Measurements from ENCODE around the gene TGFBR1.

The TGFBR1 gene

DNA sequence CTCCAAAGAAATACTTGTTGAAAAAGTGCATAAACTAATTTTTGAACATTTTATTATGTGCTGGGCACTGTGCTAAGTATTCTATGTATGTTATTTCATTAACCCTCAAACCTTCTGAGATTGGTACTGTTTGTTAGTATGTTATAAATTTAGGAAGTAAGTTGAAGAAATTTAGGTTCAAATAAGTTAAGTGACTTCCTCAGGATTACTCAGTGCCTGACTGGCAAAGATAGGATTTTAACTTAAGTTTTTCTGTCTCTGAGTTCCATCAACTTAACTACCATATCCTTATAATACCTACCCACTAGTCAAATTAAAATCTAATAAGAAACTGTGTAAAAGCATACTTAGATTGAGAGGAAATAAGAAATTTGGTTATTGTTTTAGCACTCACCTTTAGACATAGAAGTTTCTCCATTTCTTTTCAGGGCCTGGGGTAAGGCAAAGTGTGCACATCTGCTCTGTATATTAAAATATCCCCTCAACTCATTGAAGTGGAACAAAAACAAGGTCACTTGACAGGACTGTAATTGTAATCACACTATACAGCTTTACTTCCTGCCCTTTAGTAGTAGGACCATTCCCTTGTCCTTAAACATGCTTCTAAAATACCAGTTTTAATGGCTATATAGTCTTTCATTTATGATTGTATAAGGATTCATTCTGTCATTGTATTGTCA is 15.2 kb downstream of the TGFBR1 start:
- no peak for TF ChIP-seq EP300 (IDR thresholded peaks at IDR 0.05; ENCODE audit: borderline replicate concordance)
- no peak for TF ChIP-seq FOXM1 (IDR thresholded peaks at IDR 0.05; ENCODE audit: borderline replicate concordance, low read depth)
- TF ChIP-seq, protein P1, sequence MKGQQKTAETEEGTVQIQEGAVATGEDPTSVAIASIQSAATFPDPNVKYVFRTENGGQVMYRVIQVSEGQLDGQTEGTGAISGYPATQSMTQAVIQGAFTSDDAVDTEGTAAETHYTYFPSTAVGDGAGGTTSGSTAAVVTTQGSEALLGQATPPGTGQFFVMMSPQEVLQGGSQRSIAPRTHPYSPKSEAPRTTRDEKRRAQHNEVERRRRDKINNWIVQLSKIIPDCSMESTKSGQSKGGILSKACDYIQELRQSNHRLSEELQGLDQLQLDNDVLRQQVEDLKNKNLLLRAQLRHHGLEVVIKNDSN (IDR thresholded peaks at IDR 0.05): no peak
- TF ChIP-seq CREB1 (IDR thresholded peaks at IDR 0.05; ENCODE audit: low read depth): no peak
- no peak for TF ChIP-seq EGR1 (IDR thresholded peaks at IDR 0.05)
- no peak for TF ChIP-seq TCF12 (IDR thresholded peaks at IDR 0.05; ENCODE audit: low read depth)
- TF ChIP-seq TAF1 (IDR thresholded peaks at IDR 0.05; ENCODE audit: low read depth): no peak
- TF ChIP-seq YY1 (IDR thresholded peaks at IDR 0.05; ENCODE audit: low read depth): no peak
- no peak for TF ChIP-seq CEBPB (IDR thresholded peaks at IDR 0.05)
- TF ChIP-seq TEAD4 (IDR thresholded peaks at IDR 0.05): no peak
- TF ChIP-seq, protein P2, sequence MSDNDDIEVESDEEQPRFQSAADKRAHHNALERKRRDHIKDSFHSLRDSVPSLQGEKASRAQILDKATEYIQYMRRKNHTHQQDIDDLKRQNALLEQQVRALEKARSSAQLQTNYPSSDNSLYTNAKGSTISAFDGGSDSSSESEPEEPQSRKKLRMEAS (IDR thresholded peaks at IDR 0.05): no peak
- TF ChIP-seq NFIC (IDR thresholded peaks at IDR 0.05): no peak
- no peak for TF ChIP-seq ZBTB7A (IDR thresholded peaks at IDR 0.05; ENCODE audit: low read depth)
- TF ChIP-seq, protein P3, sequence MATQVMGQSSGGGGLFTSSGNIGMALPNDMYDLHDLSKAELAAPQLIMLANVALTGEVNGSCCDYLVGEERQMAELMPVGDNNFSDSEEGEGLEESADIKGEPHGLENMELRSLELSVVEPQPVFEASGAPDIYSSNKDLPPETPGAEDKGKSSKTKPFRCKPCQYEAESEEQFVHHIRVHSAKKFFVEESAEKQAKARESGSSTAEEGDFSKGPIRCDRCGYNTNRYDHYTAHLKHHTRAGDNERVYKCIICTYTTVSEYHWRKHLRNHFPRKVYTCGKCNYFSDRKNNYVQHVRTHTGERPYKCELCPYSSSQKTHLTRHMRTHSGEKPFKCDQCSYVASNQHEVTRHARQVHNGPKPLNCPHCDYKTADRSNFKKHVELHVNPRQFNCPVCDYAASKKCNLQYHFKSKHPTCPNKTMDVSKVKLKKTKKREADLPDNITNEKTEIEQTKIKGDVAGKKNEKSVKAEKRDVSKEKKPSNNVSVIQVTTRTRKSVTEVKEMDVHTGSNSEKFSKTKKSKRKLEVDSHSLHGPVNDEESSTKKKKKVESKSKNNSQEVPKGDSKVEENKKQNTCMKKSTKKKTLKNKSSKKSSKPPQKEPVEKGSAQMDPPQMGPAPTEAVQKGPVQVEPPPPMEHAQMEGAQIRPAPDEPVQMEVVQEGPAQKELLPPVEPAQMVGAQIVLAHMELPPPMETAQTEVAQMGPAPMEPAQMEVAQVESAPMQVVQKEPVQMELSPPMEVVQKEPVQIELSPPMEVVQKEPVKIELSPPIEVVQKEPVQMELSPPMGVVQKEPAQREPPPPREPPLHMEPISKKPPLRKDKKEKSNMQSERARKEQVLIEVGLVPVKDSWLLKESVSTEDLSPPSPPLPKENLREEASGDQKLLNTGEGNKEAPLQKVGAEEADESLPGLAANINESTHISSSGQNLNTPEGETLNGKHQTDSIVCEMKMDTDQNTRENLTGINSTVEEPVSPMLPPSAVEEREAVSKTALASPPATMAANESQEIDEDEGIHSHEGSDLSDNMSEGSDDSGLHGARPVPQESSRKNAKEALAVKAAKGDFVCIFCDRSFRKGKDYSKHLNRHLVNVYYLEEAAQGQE (IDR thresholded peaks at IDR 0.05; ENCODE audit: low read depth): no peak
- no peak for TF ChIP-seq RAD21 (IDR thresholded peaks at IDR 0.05; ENCODE audit: low read depth)

DNA sequence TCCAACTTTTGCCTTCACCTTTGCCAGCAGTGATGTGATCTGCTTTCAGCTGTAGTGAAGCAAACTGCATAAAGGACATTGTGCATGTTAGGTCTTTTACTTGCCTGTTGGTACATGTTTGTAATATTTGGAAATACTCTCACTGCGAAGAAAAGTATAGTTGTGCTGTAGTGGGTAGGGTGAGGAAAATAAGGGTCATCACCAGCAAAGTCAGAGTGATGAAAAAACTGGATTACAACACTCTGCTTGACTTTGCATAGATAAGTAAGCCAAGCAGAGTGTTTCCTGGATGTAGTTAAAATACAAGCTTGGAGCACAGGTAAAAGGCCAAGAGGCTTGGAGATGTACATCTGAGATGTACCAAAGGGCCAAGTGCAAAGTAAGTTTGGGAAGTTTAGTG is 16.7 kb downstream of the TGFBR1 start:
- TF ChIP-seq EGR1 (IDR thresholded peaks at IDR 0.05) (no peak), TEAD4 (IDR thresholded peaks at IDR 0.05) (no peak), YY1 (IDR thresholded peaks at IDR 0.05; ENCODE audit: low read depth) (no peak), TAF1 (IDR thresholded peaks at IDR 0.05; ENCODE audit: low read depth) (no peak), RAD21 (IDR thresholded peaks at IDR 0.05; ENCODE audit: low read depth) (no peak), ZBTB7A (IDR thresholded peaks at IDR 0.05; ENCODE audit: low read depth) (no peak), NFIC (IDR thresholded peaks at IDR 0.05) (no peak), TCF12 (IDR thresholded peaks at IDR 0.05; ENCODE audit: low read depth) (no peak), CREB1 (IDR thresholded peaks at IDR 0.05; ENCODE audit: low read depth) (no peak), FOXM1 (IDR thresholded peaks at IDR 0.05; ENCODE audit: borderline replicate concordance, low read depth) (no peak)
- TF ChIP-seq, protein P3 (IDR thresholded peaks at IDR 0.05; ENCODE audit: low read depth): no peak
- TF ChIP-seq, protein P2 (IDR thresholded peaks at IDR 0.05): no peak

DNA sequence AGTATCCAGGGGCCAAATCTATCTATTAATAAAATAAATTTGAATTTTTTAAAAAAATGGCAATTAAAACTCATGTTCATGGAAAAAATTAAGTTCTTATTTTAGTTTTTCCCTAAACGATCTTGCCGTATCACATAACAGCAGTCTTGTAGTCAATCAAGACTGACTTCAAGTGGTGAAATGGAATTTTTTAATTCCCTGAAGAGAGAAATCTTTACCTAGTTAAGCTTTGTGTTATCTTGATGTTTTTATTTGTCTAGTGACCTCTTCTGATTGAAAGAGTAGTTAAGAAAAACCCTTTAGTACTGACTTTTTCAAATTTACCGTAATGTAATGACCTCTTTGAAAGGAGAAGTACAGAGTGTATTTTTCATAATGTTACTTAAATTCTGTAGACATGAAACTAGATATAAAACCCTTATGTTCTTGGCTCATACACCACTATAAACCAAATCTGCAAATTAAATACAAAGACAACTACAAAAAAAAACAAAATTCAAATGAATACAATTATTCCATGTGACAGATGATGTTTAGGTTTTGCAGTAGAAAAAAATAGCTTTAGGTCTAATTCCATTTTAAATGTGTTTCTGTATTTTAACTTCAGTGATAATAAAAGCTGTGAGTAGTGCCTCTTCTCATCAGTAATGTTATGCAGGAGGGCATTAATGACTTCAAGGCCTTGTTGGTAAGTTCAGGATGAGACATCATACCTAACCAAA is 19.8 kb downstream of the TGFBR1 start:
- TF ChIP-seq EP300 (IDR thresholded peaks at IDR 0.05; ENCODE audit: borderline replicate concordance) (no peak), CREB1 (IDR thresholded peaks at IDR 0.05; ENCODE audit: low read depth) (no peak), TCF12 (IDR thresholded peaks at IDR 0.05; ENCODE audit: low read depth) (no peak), TEAD4 (IDR thresholded peaks at IDR 0.05) (no peak), YY1 (IDR thresholded peaks at IDR 0.05; ENCODE audit: low read depth) (no peak), TAF1 (IDR thresholded peaks at IDR 0.05; ENCODE audit: low read depth) (no peak), EGR1 (IDR thresholded peaks at IDR 0.05) (no peak), ZBTB7A (IDR thresholded peaks at IDR 0.05; ENCODE audit: low read depth) (no peak), FOXM1 (IDR thresholded peaks at IDR 0.05; ENCODE audit: borderline replicate concordance, low read depth) (no peak)
- TF ChIP-seq, protein P2 (IDR thresholded peaks at IDR 0.05): no peak
- TF ChIP-seq, protein P1 (IDR thresholded peaks at IDR 0.05): no peak
- TF ChIP-seq, protein P3 (IDR thresholded peaks at IDR 0.05; ENCODE audit: low read depth): no peak
